GM06990 (cell line): ENCODE measurements around the gene VIPR2.

ENCODE experiments used
- DNase-seq: peaks from one replicate; pipeline ENCODE4 v3.0.0-alpha.2; 2011; ENCODE audit not compliant: insufficient read length; ENCODE audit errors: extremely low read depth
- H3K27me3 ChIP-seq: replicated peaks from 2 replicates; pipeline ENCODE4 v1.6.0; 2011; ENCODE audit warnings: low read length; ENCODE audit not compliant: control insufficient read depth, insufficient read depth
- H3K36me3 ChIP-seq: 2 replicates; pipeline ENCODE4 v1.5.1; 2011; ENCODE audit warnings: low read length; ENCODE audit not compliant: control insufficient read depth, insufficient read depth
- H3K4me3 ChIP-seq: replicated peaks from 2 replicates; pipeline ENCODE4 v1.5.1; 2011; ENCODE audit warnings: low read depth, mild to moderate bottlenecking, control low read depth, low read length
- CTCF ChIP-seq: IDR thresholded peaks from 2 replicates; pipeline ENCODE4 v1.5.1; 2011; ENCODE audit warnings: low read length, control low read depth, mild to moderate bottlenecking, inconsistent platforms; ENCODE audit not compliant: insufficient read depth, poor library complexity, severe bottlenecking

VIPR2 gene

DNA sequence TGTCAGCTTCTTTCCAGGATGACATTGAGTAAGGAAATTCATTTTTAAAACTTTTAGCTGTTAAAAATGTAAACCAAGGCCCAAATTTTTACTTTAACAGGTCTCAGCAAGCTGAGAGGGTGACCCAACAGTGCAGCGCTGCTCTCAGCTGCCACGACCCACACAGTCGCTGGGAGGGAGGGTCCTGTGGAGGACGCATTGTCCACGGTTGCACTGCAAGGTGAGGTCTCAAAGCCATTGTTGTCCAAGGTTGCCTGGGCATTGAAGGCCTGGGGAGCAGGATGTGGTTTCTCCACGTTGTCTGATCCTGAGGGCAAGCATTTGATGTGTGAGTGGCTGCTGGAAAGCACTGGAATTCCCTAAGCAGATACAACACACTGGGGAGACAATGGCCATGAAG is 15.1 kb upstream of the VIPR2 start:
- no peak for DNase-seq
- Histone ChIP-seq H3K4me3 (no peak overlapping the region), H3K27me3 (no peaks in the 10 kb centered on the region), H3K36me3 (no peaks in the 10 kb centered on the region)
- no peak for TF ChIP-seq CTCF

- no peaks in the 10 kb centered on the region for H3K36me3 ChIP-seq
- no peak for TF ChIP-seq CTCF
- no peak for DNase-seq
- no peaks in the 10 kb centered on the region for H3K27me3 ChIP-seq
- no peak overlapping the region for H3K4me3 ChIP-seq
These were observed 14.3 kb upstream of the VIPR2 start for GRCh38 chr7:159158888-159159405.

- Histone ChIP-seq H3K4me3 (no peak overlapping the region), H3K36me3 (no peaks in the 10 kb centered on the region), H3K27me3 (no peaks in the 10 kb centered on the region)
- DNase-seq, result no peak
- no peak for TF ChIP-seq CTCF
These were observed 13.6 kb upstream of the VIPR2 start for GRCh38 chr7:159158125-159158887.

- no peak for DNase-seq
- Histone ChIP-seq H3K27me3 (no peaks in the 10 kb centered on the region), H3K36me3 (no peaks in the 10 kb centered on the region), H3K4me3 (no peak overlapping the region)
- no peak for TF ChIP-seq CTCF
These were observed 13.0 kb upstream of the VIPR2 start for GRCh38 chr7:159157714-159158113.

GRCh38 chr7:159156436-159157245 is 12.0 kb upstream of the VIPR2 start:
- no peak for TF ChIP-seq CTCF
- Histone ChIP-seq H3K36me3 (no peaks in the 10 kb centered on the region), H3K27me3 (no peaks in the 10 kb centered on the region), H3K4me3 (no peak overlapping the region)
- DNase-seq, result no peak
